Rectal smooth muscle tissue (tissue), 1 donor: ENCODE measurements around the gene PTPN6.

Source experiments
- H3K27ac ChIP-seq: one replicate; pipeline ENCODE4 v1.7.0; 2013; ENCODE audit warnings: low read depth, low read length, inconsistent platforms
- H3K27me3 ChIP-seq: one replicate; pipeline ENCODE4 v1.7.0; 2013; ENCODE audit warnings: low read length; ENCODE audit not compliant: control insufficient read depth, insufficient read depth
- H3K36me3 ChIP-seq: one replicate; pipeline ENCODE4 v1.7.0; 2013; ENCODE audit warnings: low read length; ENCODE audit not compliant: control insufficient read depth, insufficient read depth
- H3K4me1 ChIP-seq: one replicate; pipeline ENCODE4 v1.7.0; 2013; ENCODE audit warnings: low read length; ENCODE audit not compliant: control insufficient read depth, insufficient read depth
- H3K4me3 ChIP-seq: one replicate; pipeline ENCODE4 v1.7.0; 2013; ENCODE audit warnings: low read length
- H3K9ac ChIP-seq: one replicate; pipeline ENCODE4 v1.7.0; 2013; ENCODE audit warnings: low read length

The PTPN6 gene

GRCh38 chr12:6979453-6979852 is 28.3 kb downstream of the PTPN6 start:
- Histone ChIP-seq H3K9ac (no peak overlapping the region), H3K27me3 (no peaks in the 10 kb centered on the region), H3K4me3 (no peak overlapping the region), H3K36me3 (peaks cover 69% of the 10 kb centered on the region), H3K27ac (no peak overlapping the region), H3K4me1 (no peaks in the 10 kb centered on the region)

DNA sequence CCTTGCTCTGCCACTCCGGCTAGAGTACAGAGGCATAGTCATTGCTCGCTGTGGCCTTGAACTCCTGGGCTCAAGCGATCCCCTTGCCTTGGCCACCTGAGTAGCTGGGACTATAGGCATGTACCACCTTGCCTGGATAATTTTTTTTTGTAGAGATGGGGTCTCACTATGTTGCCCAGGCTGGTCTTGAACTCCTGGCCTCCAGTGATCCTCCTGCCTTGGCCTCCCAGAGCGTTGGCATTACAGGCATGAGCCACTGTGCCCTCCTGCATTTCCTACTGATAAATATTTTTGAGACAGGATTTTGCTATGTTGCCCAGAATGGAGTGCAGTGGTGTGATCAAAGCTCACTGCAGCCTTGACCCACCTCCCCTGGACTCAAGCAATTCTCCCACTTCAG is 28.9 kb downstream of the PTPN6 start:
- Histone ChIP-seq H3K36me3 (peaks cover 63% of the 10 kb centered on the region), H3K4me3 (no peak overlapping the region), H3K27ac (no peak overlapping the region), H3K9ac (no peak overlapping the region), H3K27me3 (no peaks in the 10 kb centered on the region), H3K4me1 (no peaks in the 10 kb centered on the region)

DNA sequence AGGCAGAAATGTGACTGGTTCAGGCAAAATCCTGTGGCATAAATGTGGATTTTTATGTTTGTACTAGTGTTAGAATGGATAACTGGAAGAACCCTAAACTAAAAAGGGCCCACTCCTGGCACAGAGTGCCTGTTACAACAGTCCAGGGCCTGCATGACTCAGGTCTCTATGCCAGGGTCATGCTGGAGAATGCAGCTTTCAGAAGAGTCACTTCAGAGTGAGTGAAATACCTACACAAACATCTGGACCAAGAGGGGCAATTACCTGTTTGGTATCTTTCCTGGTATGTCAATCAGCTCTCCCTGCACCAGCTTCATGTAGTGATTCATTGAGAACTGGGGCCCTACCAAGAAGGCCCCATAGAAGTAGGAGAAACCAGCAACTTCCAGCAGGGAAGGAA is 29.6 kb downstream of the PTPN6 start:
- Histone ChIP-seq H3K9ac (no peak overlapping the region), H3K36me3 (peaks cover 56% of the 10 kb centered on the region), H3K4me3 (no peak overlapping the region), H3K27ac (no peak overlapping the region), H3K27me3 (no peaks in the 10 kb centered on the region), H3K4me1 (no peaks in the 10 kb centered on the region)

DNA sequence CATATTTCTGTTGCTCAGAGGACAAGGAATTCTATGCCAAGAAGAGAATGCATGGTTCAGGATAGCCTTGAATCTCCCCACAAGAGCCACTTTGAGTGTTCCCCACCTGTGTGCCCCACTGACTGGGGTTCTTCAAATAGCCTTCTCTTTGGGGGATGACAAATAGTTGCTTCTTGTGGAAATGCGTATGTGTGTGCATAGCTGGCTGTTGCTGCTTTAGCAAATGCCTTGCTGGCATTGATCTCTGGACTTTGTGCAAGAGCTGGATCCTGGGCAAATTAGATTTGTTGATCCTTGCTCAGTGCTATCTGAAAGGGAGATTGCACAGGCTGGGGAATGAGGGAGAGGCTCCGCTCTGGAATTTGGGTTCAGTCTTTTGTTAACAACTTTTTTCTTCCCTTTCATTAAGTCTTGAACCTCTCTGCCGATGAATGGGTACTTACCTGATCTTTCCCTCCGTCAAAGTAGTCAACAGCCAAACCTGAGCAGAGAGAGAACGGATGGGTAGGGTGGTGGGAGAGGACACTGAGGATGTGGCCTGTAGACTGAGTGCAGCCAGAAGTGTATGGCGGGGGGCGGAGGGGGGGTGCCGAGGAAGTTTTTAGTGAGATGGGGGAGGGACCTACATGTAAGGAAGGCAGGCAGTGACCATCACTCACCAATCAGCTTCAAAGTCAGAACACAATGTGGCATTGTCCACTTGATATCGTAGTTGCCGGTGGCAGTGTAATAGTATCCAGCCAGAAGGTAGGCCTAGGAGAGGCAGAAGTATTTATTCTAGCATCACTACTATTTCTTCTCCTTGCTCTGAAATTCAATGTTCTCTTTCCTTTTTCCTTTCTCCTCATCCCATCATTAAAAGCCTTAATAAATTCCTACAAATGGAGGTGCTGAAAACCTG is 30.2 kb downstream of the PTPN6 start:
- H3K4me1 ChIP-seq = no peaks in the 10 kb centered on the region
- H3K4me3 ChIP-seq = no peak overlapping the region
- H3K27ac ChIP-seq = no peak overlapping the region
- no peak overlapping the region for H3K9ac ChIP-seq
- no peaks in the 10 kb centered on the region for H3K27me3 ChIP-seq
- peaks cover 51% of the 10 kb centered on the region for H3K36me3 ChIP-seq

DNA sequence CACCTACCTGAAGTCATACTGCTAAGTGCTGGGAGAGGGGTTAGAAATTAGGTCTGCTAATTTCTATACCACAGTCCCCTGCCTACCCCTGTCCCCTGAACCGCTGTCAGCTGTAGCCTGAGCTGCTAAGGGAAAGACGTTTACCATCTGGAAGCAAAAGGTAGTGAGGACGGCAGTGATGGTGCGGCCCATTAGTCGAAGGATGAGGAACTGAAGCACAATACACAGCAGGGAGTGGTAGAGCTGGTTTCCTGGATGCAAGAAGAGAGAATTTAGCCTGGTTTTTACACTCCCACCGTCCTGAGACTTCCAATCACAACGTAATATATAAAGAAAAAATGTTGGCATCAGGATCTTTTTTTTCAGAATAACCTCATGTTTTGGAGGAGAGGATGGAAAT is 31.4 kb downstream of the PTPN6 start:
- Histone ChIP-seq H3K4me1 (peaks cover 3% of the 10 kb centered on the region), H3K27ac (no peak overlapping the region), H3K27me3 (no peaks in the 10 kb centered on the region), H3K36me3 (peaks cover 42% of the 10 kb centered on the region), H3K9ac (no peak overlapping the region), H3K4me3 (no peak overlapping the region)

DNA sequence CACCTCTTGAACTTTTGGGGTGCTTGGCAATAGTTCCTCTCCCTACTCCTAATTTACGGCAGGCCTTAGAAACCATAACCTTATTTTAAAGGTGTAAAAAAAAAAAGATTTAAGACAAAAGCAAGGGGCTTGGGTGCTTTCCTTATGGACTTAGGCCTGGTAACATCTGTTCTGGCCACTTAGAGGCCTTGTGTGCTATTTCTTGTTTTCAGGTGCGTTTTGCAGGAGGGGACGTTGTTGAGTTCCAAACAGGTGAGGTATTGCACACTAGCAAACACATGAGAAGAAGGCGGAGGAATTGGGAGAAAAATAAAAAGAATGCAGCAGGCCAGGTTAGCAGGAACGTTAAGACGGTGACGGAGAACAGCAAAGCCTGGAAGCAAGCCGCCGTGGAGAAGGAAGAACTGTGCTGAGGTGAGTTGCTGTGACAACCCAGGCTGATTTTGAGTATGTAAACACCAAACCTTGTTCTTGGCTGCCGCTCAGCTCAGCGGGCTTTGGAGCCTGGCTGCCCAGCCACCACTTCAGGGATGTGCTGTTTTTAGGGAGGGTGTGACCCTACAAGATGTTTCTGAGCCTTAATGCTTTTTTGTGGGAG is 36.9 kb downstream of the PTPN6 start:
- no peak overlapping the region for H3K4me3 ChIP-seq
- H3K9ac ChIP-seq = no peak overlapping the region
- H3K36me3 ChIP-seq = no peaks in the 10 kb centered on the region
- H3K27ac ChIP-seq = peak overlapping the region; percentile 86
- H3K27me3 ChIP-seq = no peaks in the 10 kb centered on the region
- peaks cover 10% of the 10 kb centered on the region for H3K4me1 ChIP-seq

- Histone ChIP-seq H3K27ac (no peak overlapping the region), H3K36me3 (no peaks in the 10 kb centered on the region), H3K27me3 (no peaks in the 10 kb centered on the region), H3K4me1 (no peaks in the 10 kb centered on the region), H3K9ac (no peak overlapping the region), H3K4me3 (no peak overlapping the region)
Observed at GRCh38 chr12:6996040-6996441, 44.9 kb downstream of the PTPN6 start.

- Histone ChIP-seq H3K36me3 (no peaks in the 10 kb centered on the region), H3K9ac (no peak overlapping the region), H3K4me1 (no peaks in the 10 kb centered on the region), H3K27ac (no peak overlapping the region), H3K27me3 (no peaks in the 10 kb centered on the region), H3K4me3 (no peak overlapping the region)
Observed at GRCh38 chr12:6998715-6999451, 47.7 kb downstream of the PTPN6 start.

- H3K9ac ChIP-seq = no peak overlapping the region
- no peak overlapping the region for H3K4me3 ChIP-seq
- no peak overlapping the region for H3K27ac ChIP-seq
- no peaks in the 10 kb centered on the region for H3K4me1 ChIP-seq
- no peaks in the 10 kb centered on the region for H3K36me3 ChIP-seq
- no peaks in the 10 kb centered on the region for H3K27me3 ChIP-seq
Observed at GRCh38 chr12:7001921-7002591, 50.9 kb downstream of the PTPN6 start.

GRCh38 chr12:7004287-7004803 is 53.2 kb downstream of the PTPN6 start:
- Histone ChIP-seq H3K4me3 (no peak overlapping the region), H3K4me1 (no peaks in the 10 kb centered on the region), H3K36me3 (no peaks in the 10 kb centered on the region), H3K27me3 (no peaks in the 10 kb centered on the region), H3K27ac (no peak overlapping the region), H3K9ac (no peak overlapping the region)

GRCh38 chr12:7004840-7005239 is 53.7 kb downstream of the PTPN6 start:
- Histone ChIP-seq H3K4me1 (no peaks in the 10 kb centered on the region), H3K36me3 (no peaks in the 10 kb centered on the region), H3K4me3 (no peak overlapping the region), H3K27ac (no peak overlapping the region), H3K9ac (no peak overlapping the region), H3K27me3 (no peaks in the 10 kb centered on the region)

DNA sequence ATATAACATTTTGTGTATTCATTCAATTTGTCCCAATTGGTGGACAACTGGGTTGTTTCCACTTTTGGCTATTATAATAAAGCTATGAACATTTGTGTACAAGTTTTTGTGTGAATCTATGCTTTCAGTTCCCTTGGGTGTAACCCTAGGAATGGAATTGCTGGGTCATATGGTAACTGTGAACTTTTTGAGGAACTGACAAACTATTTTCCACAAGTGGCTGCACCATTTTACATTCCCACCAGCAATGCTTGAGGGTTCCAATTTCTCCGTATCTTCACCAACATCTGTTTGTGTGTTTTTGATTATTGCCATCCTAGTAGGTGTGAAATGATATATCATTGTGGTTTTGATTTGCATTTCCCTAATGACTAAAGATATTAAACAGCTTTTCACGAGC is 54.2 kb downstream of the PTPN6 start:
- Histone ChIP-seq H3K27me3 (no peaks in the 10 kb centered on the region), H3K4me3 (no peak overlapping the region), H3K4me1 (no peaks in the 10 kb centered on the region), H3K9ac (no peak overlapping the region), H3K36me3 (no peaks in the 10 kb centered on the region), H3K27ac (no peak overlapping the region)
